GM19372 (cell line): Measurements from ENCODE around the gene THSD1.
"Not testable (repeated sequence)": the region's sequence is repeated elsewhere in the genome, so short reads cannot be mapped to it uniquely, and the experiment has no call there.

Experiments used
- ATAC-seq: cut with Tn5 transposase; IDR thresholded peaks from one replicate; pipeline ENCODE4 v1.9.1; 2021; ENCODE audit warnings: mild to moderate bottlenecking, low read depth, moderate library complexity; ENCODE audit not compliant: unreplicated experiment

Gene THSD1

DNA sequence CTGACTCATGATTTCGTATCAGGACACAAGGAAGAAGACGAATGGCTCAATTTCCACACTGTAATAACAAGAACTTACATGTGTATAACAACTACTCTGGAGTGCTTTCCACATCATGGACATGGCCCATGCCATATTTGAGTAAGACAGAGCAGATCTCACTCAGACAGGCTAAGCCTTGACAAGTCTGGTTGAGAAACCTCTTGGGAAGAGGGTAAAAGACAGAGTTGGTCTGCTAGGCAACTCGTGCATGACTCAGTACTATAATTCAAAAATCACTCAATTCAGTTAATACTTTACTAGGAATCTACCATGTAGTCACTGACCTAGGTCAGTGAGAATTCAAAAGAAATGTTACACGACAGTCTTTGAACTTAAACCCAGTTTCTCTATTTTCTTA, 5.7 kb upstream of the THSD1 start:
- ATAC-seq, result peak; percentile 78

DNA sequence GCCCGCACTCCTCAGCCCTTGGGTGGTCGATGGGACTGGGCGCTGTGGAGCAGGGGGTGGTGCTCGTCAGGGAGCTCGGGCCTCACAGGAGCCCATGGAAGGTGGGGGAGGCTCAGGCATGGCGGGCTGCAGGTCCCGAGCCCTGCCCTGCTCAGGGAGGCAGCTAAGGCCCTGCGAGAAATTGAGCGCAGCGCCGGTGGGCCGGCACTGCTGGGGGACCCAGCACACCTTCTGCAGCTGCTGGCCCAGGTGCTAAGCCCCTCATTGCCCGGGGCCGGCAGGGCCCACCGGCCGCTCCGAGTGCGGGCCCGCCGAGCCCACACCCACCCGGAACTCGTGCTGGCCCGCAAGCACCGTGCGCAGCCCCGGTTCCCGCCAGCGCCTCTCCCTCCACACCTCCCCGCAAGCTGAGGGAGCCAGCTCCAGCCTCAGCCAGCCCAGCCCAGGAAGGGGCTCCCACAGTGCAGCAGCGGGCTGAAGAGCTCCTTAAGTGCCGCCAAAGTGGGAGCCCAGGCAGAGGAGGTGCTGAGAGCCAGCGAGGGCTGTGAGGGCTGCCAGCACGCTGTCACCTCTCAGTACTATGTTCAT, 2.2 kb upstream of the THSD1 start:
- not testable (repeated sequence) for ATAC-seq

DNA sequence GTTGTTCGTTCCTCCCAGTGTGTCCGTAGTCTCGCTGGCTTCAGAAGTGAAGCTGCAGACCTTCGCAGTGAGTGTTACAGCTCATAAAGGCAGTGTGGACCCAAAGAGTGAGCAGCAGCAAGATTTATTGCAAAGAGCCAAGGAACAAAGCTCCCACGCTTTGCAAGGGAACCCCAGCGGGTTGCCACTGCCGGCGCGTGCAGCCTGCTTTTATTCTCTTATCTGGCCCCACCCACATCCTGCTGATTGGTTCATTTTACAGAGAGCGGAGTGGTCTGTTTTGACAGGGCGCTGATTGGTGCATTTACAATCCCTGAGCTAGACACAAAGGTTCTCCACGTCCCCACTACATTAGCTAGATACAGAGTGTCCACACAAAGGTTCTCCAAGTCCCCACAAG, 1.5 kb upstream of the THSD1 start:
- not testable (repeated sequence) for ATAC-seq

- ATAC-seq, result no peak
These were observed 657 bp upstream of the THSD1 start for GRCh38 chr13:52406629-52407028.

GRCh38 chr13:52405369-52405766, 604 bp downstream of the THSD1 start:
- ATAC-seq, result no peak

DNA sequence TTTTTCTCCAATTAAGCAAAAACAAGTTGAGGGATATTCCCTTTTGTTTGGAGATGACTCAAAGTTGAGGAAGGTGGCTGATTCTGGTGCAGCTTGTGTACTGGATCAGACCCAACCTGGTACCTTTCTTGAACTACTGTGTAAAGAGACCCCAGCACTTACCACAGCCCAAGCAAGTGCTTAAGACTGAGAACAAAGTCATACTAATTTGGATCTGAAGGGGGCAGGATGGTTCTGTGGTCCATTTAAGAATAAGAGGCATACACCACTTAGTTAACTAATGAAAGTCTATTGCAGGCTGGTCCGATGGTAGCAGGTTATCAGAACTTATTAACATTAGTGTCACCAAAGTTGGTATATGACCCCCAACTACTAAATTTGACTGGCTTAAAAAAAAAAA, 6.3 kb downstream of the THSD1 start:
- ATAC-seq, result no peak

GRCh38 chr13:52399046-52399445, 6.9 kb downstream of the THSD1 start:
- ATAC-seq, result no peak

- ATAC-seq, result no peak
These were observed 10.3 kb downstream of the THSD1 start for GRCh38 chr13:52395704-52396103.

DNA sequence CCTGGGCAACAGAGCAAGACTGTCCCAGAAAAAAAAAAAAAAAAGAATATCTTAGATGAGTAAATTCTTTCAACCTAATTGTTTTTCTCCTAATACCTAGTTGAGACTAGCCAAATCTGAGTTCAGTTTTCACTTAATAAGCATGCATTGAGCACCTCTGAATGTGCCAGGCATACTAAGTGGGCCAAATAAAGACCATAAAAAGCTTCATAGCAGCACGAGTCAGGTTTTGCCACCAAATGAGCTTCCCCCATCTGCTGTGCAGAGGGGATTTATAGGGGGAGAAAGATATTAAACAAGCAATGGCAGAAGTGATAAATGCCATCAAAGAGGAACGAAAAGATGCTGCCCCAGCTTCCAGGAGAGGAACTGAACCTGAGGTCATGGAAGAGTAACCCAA, 11.4 kb downstream of the THSD1 start:
- ATAC-seq, result no peak

DNA sequence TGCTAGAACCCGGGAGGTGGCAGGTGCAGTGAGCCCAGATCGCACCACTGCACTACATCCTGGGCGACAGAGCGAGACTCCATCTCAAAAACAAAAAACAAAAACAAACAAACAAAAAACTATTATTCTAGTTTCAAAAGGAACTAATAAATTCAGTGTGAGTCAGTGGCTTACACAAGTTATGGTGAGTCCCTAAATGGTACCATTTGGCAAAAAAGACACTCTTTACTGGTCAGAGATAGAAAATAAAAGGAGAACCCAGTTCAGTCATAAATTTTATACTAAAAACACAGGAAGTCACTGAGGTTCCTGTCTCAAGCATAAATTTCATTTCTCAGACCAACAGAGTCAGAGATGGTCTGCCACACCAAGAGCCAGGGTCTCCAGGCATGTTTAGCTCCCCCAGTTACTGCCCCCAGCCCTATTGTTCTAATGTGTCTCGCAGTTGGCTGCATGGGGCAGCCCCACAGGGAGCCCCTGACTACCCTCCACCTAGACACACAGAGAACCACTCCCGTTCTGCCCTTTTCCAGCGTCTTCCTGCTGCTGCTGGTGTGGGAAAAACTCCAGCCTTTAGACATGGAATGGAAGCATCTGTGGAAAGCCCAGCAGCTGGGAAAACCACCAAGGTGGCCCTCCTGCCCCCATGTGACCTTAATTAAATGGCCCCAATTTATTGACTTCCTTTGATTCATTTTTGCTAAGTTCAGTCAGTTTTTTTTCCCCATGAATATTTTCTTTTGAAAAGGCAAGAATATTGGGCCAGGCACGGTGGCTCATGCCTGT, 12.2 kb downstream of the THSD1 start:
- ATAC-seq, result no peak

- ATAC-seq, result no peak
These were observed 18.3 kb downstream of the THSD1 start for GRCh38 chr13:52387721-52388120.

- no peak for ATAC-seq
These were observed 20.1 kb downstream of the THSD1 start for GRCh38 chr13:52385870-52386269.

- no peak for ATAC-seq
These were observed 22.6 kb downstream of the THSD1 start for GRCh38 chr13:52383366-52383765.

GRCh38 chr13:52378312-52378711, 27.7 kb downstream of the THSD1 start:
- no peak for ATAC-seq

GRCh38 chr13:52377898-52378297, 28.1 kb downstream of the THSD1 start:
- no peak for ATAC-seq

DNA sequence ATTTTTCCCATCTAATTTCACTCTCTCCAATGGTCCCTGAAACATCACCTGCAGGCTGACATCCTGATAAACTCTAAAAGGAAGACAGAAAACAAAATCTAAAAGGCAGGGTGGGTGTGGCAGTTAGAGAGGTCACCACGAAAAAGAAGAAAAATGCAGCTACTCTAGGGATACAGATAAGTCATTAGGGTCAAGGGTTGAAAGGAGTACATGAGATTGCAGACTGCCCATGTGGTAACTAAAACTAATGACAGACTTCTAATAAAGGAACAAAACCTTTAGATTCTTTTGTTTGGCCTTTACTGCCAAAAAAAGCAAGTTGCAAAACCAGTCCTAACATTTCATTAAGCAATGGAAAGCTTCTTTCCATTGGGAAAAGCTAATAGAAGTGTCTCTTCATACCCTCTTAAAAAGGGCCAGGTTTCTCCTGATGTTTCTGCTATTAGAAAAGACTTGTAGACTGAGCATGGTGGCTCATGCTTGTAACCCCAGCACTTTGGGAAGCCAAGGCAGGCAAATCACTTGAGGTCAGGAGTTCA, 31.0 kb downstream of the THSD1 start:
- no peak for ATAC-seq

- ATAC-seq, result no peak
These were observed 31.6 kb downstream of the THSD1 start for GRCh38 chr13:52374389-52374788.

DNA sequence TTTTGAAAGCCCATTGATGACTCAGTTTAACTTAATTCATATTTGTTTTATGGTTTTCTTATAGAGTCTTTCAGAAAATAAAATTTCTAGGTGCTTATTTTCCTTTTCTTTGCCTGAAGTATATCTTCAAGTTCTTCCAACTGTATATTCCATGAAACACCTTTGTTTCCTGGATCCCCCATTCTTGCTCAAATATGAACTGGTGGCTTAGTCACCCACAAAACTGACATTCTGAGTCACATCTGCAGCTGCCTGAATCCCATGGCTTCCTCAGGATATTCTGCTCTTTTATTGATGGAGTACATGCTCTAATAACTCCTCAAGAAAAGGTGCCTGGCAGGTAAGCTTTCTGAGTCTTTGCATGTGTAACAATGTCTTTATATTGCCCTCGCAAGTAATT, 32.7 kb downstream of the THSD1 start:
- not testable (repeated sequence) for ATAC-seq

DNA sequence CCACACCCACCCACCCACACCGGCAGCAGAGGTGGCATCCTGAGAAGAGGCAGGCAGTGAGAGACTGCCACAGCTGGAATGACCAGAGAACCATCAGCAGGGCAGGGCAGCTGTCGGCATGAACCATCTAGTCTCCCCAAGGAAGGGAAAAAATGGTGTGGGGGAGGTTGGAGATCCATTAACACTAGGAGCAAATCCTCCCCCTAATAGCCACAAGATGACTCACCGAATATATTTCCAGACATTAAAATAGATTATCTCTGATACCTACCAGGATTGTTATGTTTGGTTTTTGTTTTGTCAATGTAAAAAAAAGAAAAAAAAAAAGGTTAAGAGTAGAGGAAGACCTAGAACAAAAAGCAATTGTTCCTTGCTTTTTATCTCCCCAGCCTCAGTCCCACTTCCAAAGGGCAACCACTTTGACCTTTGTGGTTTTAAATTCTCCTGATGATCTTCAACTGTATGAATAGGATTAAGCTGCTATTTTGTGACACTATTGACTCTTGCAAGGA, 34.2 kb downstream of the THSD1 start:
- ATAC-seq, result no peak

DNA sequence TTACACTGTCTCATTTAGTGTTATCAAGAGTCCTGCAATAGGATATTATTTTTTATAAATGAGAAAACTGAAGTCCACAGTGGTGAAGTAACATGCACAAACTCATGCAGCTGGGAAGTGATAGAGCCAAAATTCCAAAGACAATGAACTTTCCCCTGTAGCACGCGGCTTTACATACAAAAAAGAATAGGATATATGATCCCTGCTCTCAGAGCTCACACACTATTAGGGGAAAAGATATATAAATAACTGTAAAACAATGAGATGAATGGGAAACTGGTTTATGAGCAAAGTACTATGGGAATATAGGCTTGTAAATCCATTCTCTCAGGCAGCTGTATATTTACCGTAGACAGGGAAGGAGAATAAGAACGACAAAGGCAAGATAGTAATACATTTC, 39.7 kb downstream of the THSD1 start:
- no peak for ATAC-seq

DNA sequence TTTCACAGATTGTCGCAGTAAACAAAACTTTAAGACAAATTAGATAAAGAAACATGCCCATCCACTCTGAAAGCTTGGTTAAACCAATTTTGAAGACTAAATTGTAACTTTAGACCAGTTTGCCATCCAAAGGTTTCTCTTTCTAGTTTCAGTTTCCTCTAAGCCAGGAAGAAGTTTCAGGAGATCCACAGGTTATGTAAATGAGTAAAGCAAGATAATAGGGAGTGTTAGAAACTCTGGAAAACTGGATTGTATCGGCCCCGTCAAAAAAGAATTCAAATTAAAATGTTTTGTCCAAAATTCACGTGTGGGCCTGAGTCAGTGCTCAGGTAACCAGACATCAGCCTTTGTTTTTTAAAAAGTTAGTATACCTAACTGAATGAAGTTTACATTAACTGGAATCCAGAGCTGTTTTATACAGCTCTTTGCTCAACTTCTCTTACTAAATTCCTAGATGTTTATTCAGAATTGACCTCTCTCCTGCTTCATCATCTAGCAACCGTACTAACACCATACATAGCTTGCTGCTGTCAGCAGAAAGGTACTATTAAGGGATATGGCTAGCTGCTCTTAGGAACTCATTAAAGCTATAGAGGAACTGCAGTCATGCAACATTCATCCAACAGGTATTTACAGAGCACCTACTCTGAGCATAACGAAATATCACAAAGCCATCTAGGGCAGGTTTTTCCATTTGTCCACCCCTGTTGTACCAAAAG, 43.6 kb downstream of the THSD1 start:
- not testable (repeated sequence) for ATAC-seq
